Adipose tissue (tissue), 3 donors: ENCODE data around the gene PXYLP1. TPM values are rescaled to one million over a fixed set of nuclear protein-coding genes. Genes with fewer than 3 reads are reported as not detected.
"Not testable (repeated sequence)": the region's sequence is repeated elsewhere in the genome, so short reads cannot be mapped to it uniquely, and the experiment has no call there.

ENCODE experiments used
- H3K27ac ChIP-seq: one replicate; pipeline ENCODE4 v1.5.1; 2013; ENCODE audit warnings: low read depth, low read length
- WGBS, 3 donors: extraction: QIAGEN DNeasy Blood & Tissue Kit; methylation state at CpG; one replicate each; pipeline ENCODE4 v1.1.7; 2013; 5-methylcytosine and 5-hydroxymethylcytosine counted together
- polyA plus RNA-seq, 3 donors: library from polyadenylated mRNA; stranded (reverse); fragments of 200-250 nt; gene quantifications; one replicate each; pipeline ENCODE4 v1.2.3, GENCODE V29; 2013
- donor health status: healthy with polysubstance abuse.
- donor health status: Bipolar disorder and iron deficiency.
- donor health status: healthy.

The PXYLP1 gene
- polyA plus RNA-seq, 3 donors: 2.4 to 7.9 (median 5.1) TPM

GRCh38 chr3:141306922-141307321, 75.3 kb downstream of the PXYLP1 start:
- WGBS, 3 donors: 81 to 83% (median 81%) methylated on average over 5 of the region's 5 CpGs
- no peak overlapping the region for H3K27ac ChIP-seq

- WGBS, 3 donors: 78 to 88% (median 81%) methylated on average over 16 of the region's 16 CpGs
- no peak overlapping the region for H3K27ac ChIP-seq
Observed at GRCh38 chr3:141307351-141308059, 75.9 kb downstream of the PXYLP1 start.

- no peak overlapping the region for H3K27ac ChIP-seq
- WGBS, 3 donors: 36 to 54% (median 51%) methylated on average over 13 of the region's 13 CpGs
Observed at GRCh38 chr3:141308588-141309218, 77.1 kb downstream of the PXYLP1 start.

- 3 to 12% (median 11%) methylated on average over 13 of the region's 13 CpGs for WGBS, 3 donors
- no peak overlapping the region for H3K27ac ChIP-seq
Observed at GRCh38 chr3:141311170-141311495, 79.5 kb downstream of the PXYLP1 start.

- no peak overlapping the region for H3K27ac ChIP-seq
- WGBS, 3 donors: 3 to 5% (median 4%) methylated on average over 43 of the region's 43 CpGs
Observed at GRCh38 chr3:141311496-141312353, 80.1 kb downstream of the PXYLP1 start.

GRCh38 chr3:141312354-141313092, 80.9 kb downstream of the PXYLP1 start:
- no peak overlapping the region for H3K27ac ChIP-seq
- 87 to 89% (median 89%) methylated on average over 16 of the region's 16 CpGs for WGBS, 3 donors

- no peak overlapping the region for H3K27ac ChIP-seq
- 94 to 96% (median 96%) methylated on average over 10 of the region's 10 CpGs for WGBS, 3 donors
Observed at GRCh38 chr3:141313093-141313683, 81.6 kb downstream of the PXYLP1 start.

GRCh38 chr3:141314415-141314814, 82.8 kb downstream of the PXYLP1 start:
- H3K27ac ChIP-seq: not testable (repeated sequence)
- WGBS, 3 donors: 89 to 95% (median 93%) methylated on average over 4 of the region's 4 CpGs

- H3K27ac ChIP-seq: no peak overlapping the region
- 89 to 98% (median 97%) methylated on average over 1 of the region's 1 CpG for WGBS, 3 donors
Observed at GRCh38 chr3:141316851-141317250, 85.2 kb downstream of the PXYLP1 start.

GRCh38 chr3:141320399-141321108, 88.9 kb downstream of the PXYLP1 start:
- no peak overlapping the region for H3K27ac ChIP-seq

GRCh38 chr3:141321109-141321497, 89.5 kb downstream of the PXYLP1 start:
- WGBS, 3 donors: 96 to 100% (median 97%) methylated on average over 1 of the region's 1 CpG
- no peak overlapping the region for H3K27ac ChIP-seq

- 38 to 73% (median 69%) methylated on average over 4 of the region's 4 CpGs for WGBS, 3 donors
- H3K27ac ChIP-seq: no peak overlapping the region
Observed at GRCh38 chr3:141323936-141324704, 92.5 kb downstream of the PXYLP1 start.

GRCh38 chr3:141326123-141326522, 94.5 kb downstream of the PXYLP1 start:
- H3K27ac ChIP-seq: no peak overlapping the region

- WGBS, 3 donors: 64 to 73% (median 71%) methylated on average over 3 of the region's 3 CpGs
- no peak overlapping the region for H3K27ac ChIP-seq
Observed at GRCh38 chr3:141326626-141327025, 95.0 kb downstream of the PXYLP1 start.

GRCh38 chr3:141328286-141329166, 96.9 kb downstream of the PXYLP1 start:
- WGBS, 3 donors: 78 to 92% (median 87%) methylated on average over 7 of the region's 7 CpGs

GRCh38 chr3:141330235-141330634, 98.6 kb downstream of the PXYLP1 start:
- no peak overlapping the region for H3K27ac ChIP-seq
- WGBS, 3 donors: 96 to 98% (median 96%) methylated on average over 3 of the region's 3 CpGs

More at GRCh38 chr3:141328286-141329166, 96.9 kb downstream of the PXYLP1 start:
- H3K27ac ChIP-seq: no peak overlapping the region
